Neuronal stem cell (in vitro differentiated cells): ENCODE data around the gene RER1.
"Not testable (repeated sequence)": the region's sequence is repeated elsewhere in the genome, so short reads cannot be mapped to it uniquely, and the experiment has no call there.

Source experiments
- DNase-seq: peaks from one replicate; pipeline ENCODE4 v3.0.0-alpha.2; 2013; ENCODE audit warnings: low spot score
- H2AFZ ChIP-seq: one replicate; pipeline ENCODE4 v1.6.1; 2013; ENCODE audit warnings: mild to moderate bottlenecking, low read length, inconsistent platforms
- H2AK5ac ChIP-seq: 2 replicates; pipeline ENCODE4 v1.6.1; 2013; ENCODE audit warnings: low read depth, mild to moderate bottlenecking, inconsistent platforms, low read length, moderate library complexity, mixed read lengths
- H2BK120ac ChIP-seq: 2 replicates; pipeline ENCODE4 v1.6.1; 2013; ENCODE audit warnings: low read depth, mild to moderate bottlenecking, inconsistent platforms, low read length, moderate library complexity, mixed read lengths
- H2BK12ac ChIP-seq: one replicate; pipeline ENCODE4 v1.6.1; 2013; ENCODE audit warnings: low read length, inconsistent platforms
- H2BK15ac ChIP-seq: 2 replicates; pipeline ENCODE4 v1.6.1; 2013; ENCODE audit warnings: mild to moderate bottlenecking, low read length, inconsistent platforms, mixed read lengths
- H2BK5ac ChIP-seq: one replicate; pipeline ENCODE4 v1.6.1; 2013; ENCODE audit warnings: inconsistent platforms, mild to moderate bottlenecking, low read length, moderate library complexity
- H3K14ac ChIP-seq: one replicate; pipeline ENCODE4 v1.6.1; 2013; ENCODE audit warnings: low read length, inconsistent platforms
- H3K18ac ChIP-seq: 2 replicates; pipeline ENCODE4 v1.6.1; 2013; ENCODE audit warnings: low read length, inconsistent platforms
- H3K23ac ChIP-seq: 2 replicates; pipeline ENCODE4 v1.6.1; 2013; ENCODE audit warnings: low read depth, mild to moderate bottlenecking, mixed read lengths, low read length, inconsistent platforms; ENCODE audit not compliant: poor library complexity
- H3K27ac ChIP-seq: replicated peaks from 3 replicates; pipeline ENCODE4 v1.5.1; 2013; ENCODE audit warnings: low read length, inconsistent platforms
- H3K27me3 ChIP-seq, 3 experiments: 2 replicates each; pipeline ENCODE4 v1.6.1; 2013; ENCODE audit warnings: low read length in 3 of 3, mild to moderate bottlenecking in 2 of 3, inconsistent platforms in 1 of 3, low read depth in 1 of 3, mixed read lengths in 1 of 3, moderate library complexity in 1 of 3; ENCODE audit not compliant: control insufficient read depth in 3 of 3, insufficient read depth in 3 of 3
- H3K36me3 ChIP-seq, 2 donors: replicated peaks in 1 of 2; 2 replicates each; pipeline ENCODE4 v1.6.1; 2013; ENCODE audit warnings: low read length in 2 of 2; ENCODE audit not compliant: control insufficient read depth in 2 of 2, insufficient read depth in 2 of 2
- H3K4ac ChIP-seq: 2 replicates; pipeline ENCODE4 v1.6.1; 2013; ENCODE audit warnings: inconsistent platforms, mild to moderate bottlenecking, low read length, moderate library complexity
- H3K4me1 ChIP-seq, 2 donors: 1 replicate in 1 of 2; 2 replicates in 1 of 2; pipeline ENCODE4 v1.6.1; 2013; ENCODE audit warnings: low read length in 2 of 2, low read depth in 1 of 2; ENCODE audit not compliant: control insufficient read depth in 2 of 2, insufficient read depth in 1 of 2
- H3K4me2 ChIP-seq: one replicate; pipeline ENCODE4 v1.6.1; 2013; ENCODE audit warnings: mild to moderate bottlenecking, low read length, inconsistent platforms; ENCODE audit not compliant: insufficient read depth, poor library complexity, severe bottlenecking
- H3K4me3 ChIP-seq, 2 donors: 2 replicates each; pipeline ENCODE4 v1.5.1; 2013; ENCODE audit warnings: low read length in 2 of 2, mild to moderate bottlenecking in 2 of 2, inconsistent platforms in 1 of 2, moderate library complexity in 1 of 2
- H3K79me1 ChIP-seq: one replicate; pipeline ENCODE4 v1.6.1; 2013; ENCODE audit warnings: low read depth, mild to moderate bottlenecking, inconsistent platforms, low read length, moderate library complexity
- H3K9ac ChIP-seq: one replicate; pipeline ENCODE4 v1.6.1; 2013; ENCODE audit warnings: mild to moderate bottlenecking, low read depth, low read length, inconsistent platforms; ENCODE audit not compliant: poor library complexity
- H3K9me3 ChIP-seq, 2 donors: replicated peaks in 1 of 2; 2 replicates each; pipeline versions ENCODE3 to v1.6.1; 2013; ENCODE audit warnings: low read length in 2 of 2, mild to moderate bottlenecking in 2 of 2, inconsistent platforms in 1 of 2, low read depth in 1 of 2, mixed read lengths in 1 of 2, moderate library complexity in 1 of 2; ENCODE audit not compliant: control insufficient read depth in 2 of 2, insufficient read depth in 1 of 2
- H4K8ac ChIP-seq: one replicate; pipeline ENCODE4 v1.6.1; 2013; ENCODE audit warnings: low read depth, mild to moderate bottlenecking, inconsistent platforms, low read length, moderate library complexity
- H4K91ac ChIP-seq: one replicate; pipeline ENCODE4 v1.6.1; 2013; ENCODE audit warnings: low read length, low read depth, mild to moderate bottlenecking, inconsistent platforms; ENCODE audit not compliant: poor library complexity
- WGBS, 2 donors: extraction: QIAGEN DNeasy Blood & Tissue Kit; methylation state at CpG; one replicate each; pipeline ENCODE4 v1.1.7; 2013; ENCODE audit warnings: missing lambda C conversion rate in 2 of 2, mixed read lengths in 1 of 2; ENCODE audit not compliant: insufficient read length in 2 of 2, insufficient replicate concordance in 1 of 2; ENCODE audit errors: extremely low coverage in 2 of 2; 5-methylcytosine and 5-hydroxymethylcytosine counted together

RER1 gene

DNA sequence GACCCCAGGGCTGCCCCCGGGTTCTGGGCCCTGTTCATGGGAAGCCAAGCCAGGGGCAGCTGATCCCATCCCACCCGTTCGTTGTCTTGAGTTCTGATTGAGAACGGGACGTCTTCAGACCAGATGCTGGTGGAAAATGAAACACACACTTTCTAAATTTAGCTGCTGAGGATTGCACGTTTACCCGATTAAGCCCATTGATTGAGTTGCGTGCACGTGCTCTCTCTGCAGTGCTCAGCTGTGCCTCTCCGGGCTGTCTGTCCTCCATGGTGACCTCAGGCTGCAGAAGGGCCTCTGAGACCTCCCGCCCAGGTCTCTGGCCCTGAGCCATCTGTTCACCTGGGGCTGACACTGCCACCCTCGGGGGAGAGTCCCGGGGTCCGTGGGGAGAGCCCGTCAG, 47.7 kb downstream of the RER1 start:
- Histone ChIP-seq H2BK120ac (no peak overlapping the region), H2AK5ac (peak overlapping the region; percentile 90), H3K36me3 (no peaks in the 10 kb centered on the region), H4K8ac (no peak overlapping the region), H3K9me3 (no peaks in the 10 kb centered on the region), H4K91ac (no peak overlapping the region), H3K14ac (peak overlapping the region; percentile 82), H2BK5ac (peak overlapping the region; percentile 96), H3K79me1 (peaks cover 6% of the 10 kb centered on the region), H3K4ac (no peak overlapping the region), H3K27me3 (peaks cover 0 to 77% (median 14%) of the 10 kb centered on the region in 3 experiments), H3K9ac (no peak overlapping the region), H3K18ac (peak overlapping the region; percentile 38), H3K4me2 (no peak overlapping the region), H3K4me1 (peaks cover 3 to 9% of the 10 kb centered on the region in 2 donors), H2BK12ac (no peak overlapping the region), H3K4me3 (no peak overlapping the region), H2BK15ac (peak overlapping the region; percentile 98), H2AFZ (no peak overlapping the region), H3K27ac (no peak overlapping the region), H3K23ac (peak overlapping the region; percentile 55)
- no CpG with 5 or more reads among the region's 15 CpGs for WGBS, 2 donors
- no peak for DNase-seq

DNA sequence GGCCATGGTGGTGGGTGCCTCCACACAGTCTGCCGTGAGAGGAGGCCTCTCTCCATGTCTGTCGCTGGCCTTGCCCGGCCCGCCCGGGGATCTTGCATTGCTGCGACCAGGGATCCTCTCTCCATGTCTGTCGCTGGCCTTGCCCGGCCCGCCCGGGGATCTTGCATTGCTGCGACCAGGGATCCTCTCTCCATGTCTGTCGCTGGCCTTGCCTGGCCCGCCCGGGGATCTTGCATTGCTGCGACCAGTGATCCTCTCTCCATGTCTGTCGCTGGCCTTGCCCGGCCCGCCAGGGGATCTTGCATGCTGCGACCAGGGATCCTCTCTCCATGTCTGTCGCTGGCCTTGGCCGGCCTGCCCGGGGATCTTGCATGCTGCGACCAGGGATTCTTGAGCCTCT, 48.7 kb downstream of the RER1 start:
- not testable (repeated sequence) for H3K27ac ChIP-seq, H2AFZ ChIP-seq, H3K4ac ChIP-seq, H3K36me3 ChIP-seq, H3K4me2 ChIP-seq, H3K9ac ChIP-seq, H2BK120ac ChIP-seq, H4K8ac ChIP-seq, H3K9me3 ChIP-seq, H2BK15ac ChIP-seq, H2BK12ac ChIP-seq, H3K79me1 ChIP-seq, H3K4me3 ChIP-seq, H3K18ac ChIP-seq, DNase-seq, H3K14ac ChIP-seq, H3K23ac ChIP-seq
- Histone ChIP-seq H4K91ac (peak overlapping the region; percentile 22), H3K4me1 (peaks cover 3 to 18% of the 10 kb centered on the region in 2 donors), H3K27me3 (peaks cover 0 to 77% (median 16%) of the 10 kb centered on the region in 3 experiments), H2AK5ac (peak overlapping the region; percentile 90), H2BK5ac (peak overlapping the region; percentile 66)
- no CpG with 5 or more reads among the region's 23 CpGs for WGBS, 2 donors

DNA sequence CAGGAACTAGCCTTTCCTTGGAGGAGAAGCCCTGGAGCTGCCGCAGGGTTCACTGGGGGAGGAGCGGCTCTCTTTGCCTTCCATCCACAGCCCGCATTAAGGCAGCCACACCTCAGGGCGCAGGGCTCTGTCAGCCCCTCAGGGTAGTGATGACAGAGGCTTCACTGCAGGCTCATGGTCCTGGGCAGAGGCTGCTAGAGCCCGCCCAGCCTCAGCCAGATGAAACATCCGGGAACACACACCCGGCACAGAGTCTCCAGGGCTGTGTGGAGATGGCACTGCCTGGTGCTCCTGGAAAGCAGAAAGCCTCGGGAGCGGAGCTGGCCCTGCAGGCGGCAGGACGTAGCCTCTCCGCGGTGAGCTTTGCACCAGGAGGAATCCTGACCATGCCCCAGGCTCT, 50.1 kb downstream of the RER1 start:
- Histone ChIP-seq H3K4ac (no peak overlapping the region), H3K27me3 (peaks cover 0 to 79% (median 16%) of the 10 kb centered on the region in 3 experiments), H3K18ac (peak overlapping the region; percentile 20), H3K9ac (no peak overlapping the region), H2AFZ (no peak overlapping the region), H3K14ac (no peak overlapping the region), H2BK5ac (no peak overlapping the region), H2BK12ac (peak overlapping the region; percentile 33), H2AK5ac (peak overlapping the region; percentile 90), H3K4me2 (no peak overlapping the region), H3K9me3 (no peaks in the 10 kb centered on the region), H2BK120ac (peak overlapping the region; percentile 44), H4K8ac (no peak overlapping the region), H4K91ac (no peak overlapping the region), H3K27ac (no peak overlapping the region), H3K23ac (no peak overlapping the region), H2BK15ac (peak overlapping the region; percentile 99), H3K4me1 (peaks cover 15 to 26% of the 10 kb centered on the region in 2 donors), H3K36me3 (no peaks in the 10 kb centered on the region), H3K79me1 (peaks cover 7% of the 10 kb centered on the region), H3K4me3 (no peak overlapping the region)
- DNase-seq: no peak
- no CpG with 5 or more reads among the region's 13 CpGs for WGBS, 2 donors

DNA sequence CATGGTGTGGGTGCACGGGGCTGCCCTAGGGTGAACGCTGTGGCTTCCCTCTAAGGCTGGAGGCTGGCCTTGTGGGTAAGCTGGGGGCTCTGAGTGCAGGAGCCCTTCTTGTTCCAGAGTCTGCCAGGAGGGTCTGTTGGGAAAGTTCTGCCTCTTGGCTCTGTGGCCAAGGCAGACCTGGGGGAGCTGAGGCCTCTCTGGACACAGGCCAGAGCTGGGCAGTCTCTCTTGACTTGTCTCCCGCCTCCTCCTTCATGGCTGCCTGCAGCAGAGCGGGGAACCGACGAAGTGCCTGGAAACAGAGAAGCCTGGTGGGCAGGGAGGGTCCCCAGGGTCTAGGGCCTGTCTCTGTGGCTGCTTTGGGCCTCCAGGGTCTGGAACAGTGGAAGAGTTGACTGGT, 51.0 kb downstream of the RER1 start:
- peaks cover 0 to 71% (median 16%) of the 10 kb centered on the region in 3 experiments for H3K27me3 ChIP-seq
- no peak overlapping the region for H2AFZ ChIP-seq
- H3K4me3 ChIP-seq: no peak overlapping the region
- H2BK12ac ChIP-seq: peak overlapping the region; percentile 35
- DNase-seq: no peak
- no peak overlapping the region for H3K14ac ChIP-seq
- no peak overlapping the region for H4K91ac ChIP-seq
- no peaks in the 10 kb centered on the region for H3K36me3 ChIP-seq
- H3K4me2 ChIP-seq: no peak overlapping the region
- H3K79me1 ChIP-seq: peaks cover 7% of the 10 kb centered on the region
- no peak overlapping the region for H4K8ac ChIP-seq
- peak overlapping the region; percentile 99 for H2BK15ac ChIP-seq
- H3K18ac ChIP-seq: peak overlapping the region; percentile 89
- peak overlapping the region; percentile 3 for H3K23ac ChIP-seq
- H2BK120ac ChIP-seq: peak overlapping the region; percentile 44
- peak overlapping the region; percentile 77 for H2AK5ac ChIP-seq
- no peak overlapping the region for H3K4ac ChIP-seq
- no peak overlapping the region for H3K9ac ChIP-seq
- no peak overlapping the region for H3K27ac ChIP-seq
- WGBS, 2 donors: no CpG with 5 or more reads among the region's 6 CpGs
- H2BK5ac ChIP-seq: peak overlapping the region; percentile 87
- no peaks in the 10 kb centered on the region for H3K9me3 ChIP-seq
- peaks cover 24 to 35% of the 10 kb centered on the region in 2 donors for H3K4me1 ChIP-seq
